Epithelial cell of proximal tubule (primary cell): Measurements from ENCODE around the gene SFMBT1. TPM values are rescaled to one million over a fixed set of nuclear protein-coding genes. Genes with fewer than 3 reads are reported as not detected.
A peak's percentile ranks its signal among the peaks of the same experiment; 100 is the strongest.
"Not testable (repeated sequence)": the region's sequence is repeated elsewhere in the genome, so short reads cannot be mapped to it uniquely, and the experiment has no call there.

Experiments used
- DNase-seq: peaks from one replicate; pipeline ENCODE4 v3.0.0-alpha.2; 2011; ENCODE audit warnings: low read depth
- H3K4me3 ChIP-seq: 2 replicates; pipeline ENCODE4 v1.5.1; 2011; ENCODE audit warnings: low read depth, mild to moderate bottlenecking, low read length
- total RNA-seq: library from RNA; depleted of rRNA; stranded (reverse); fragments of >200 nt; gene quantifications from 2 replicates; pipeline ENCODE4 v1.2.3, GENCODE V29; 2015
- TF ChIP-seq, protein P1 (sequence below): conservative IDR thresholded peaks from 2 replicates; pipeline ENCODE4 v1.5.1; 2012; ENCODE audit warnings: low read depth, mild to moderate bottlenecking, low read length

Gene SFMBT1
- total RNA-seq, 1 donor from 2014 or later, result 1.8 TPM

DNA sequence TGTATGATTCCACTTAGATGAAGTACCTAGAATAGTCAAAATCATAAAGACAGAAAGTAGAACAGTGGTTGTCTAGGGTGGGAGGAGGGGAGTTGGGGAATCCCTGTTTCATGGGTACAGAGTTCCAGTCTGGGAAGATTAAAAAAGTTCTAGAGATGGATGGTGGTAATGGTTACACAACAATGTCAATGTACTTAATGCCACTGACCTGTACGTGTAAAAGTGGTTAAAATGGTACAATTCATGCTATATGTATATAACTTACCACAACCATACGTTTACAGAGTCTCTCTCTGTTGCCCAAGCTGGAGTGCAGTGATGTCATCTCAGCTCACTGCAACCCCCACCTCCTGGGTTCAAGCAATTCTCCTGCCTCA, 6.5 kb downstream of the SFMBT1 start:
- DNase-seq, result no peak
- H3K4me3 ChIP-seq, result no peak overlapping the region
- TF ChIP-seq, protein P1, sequence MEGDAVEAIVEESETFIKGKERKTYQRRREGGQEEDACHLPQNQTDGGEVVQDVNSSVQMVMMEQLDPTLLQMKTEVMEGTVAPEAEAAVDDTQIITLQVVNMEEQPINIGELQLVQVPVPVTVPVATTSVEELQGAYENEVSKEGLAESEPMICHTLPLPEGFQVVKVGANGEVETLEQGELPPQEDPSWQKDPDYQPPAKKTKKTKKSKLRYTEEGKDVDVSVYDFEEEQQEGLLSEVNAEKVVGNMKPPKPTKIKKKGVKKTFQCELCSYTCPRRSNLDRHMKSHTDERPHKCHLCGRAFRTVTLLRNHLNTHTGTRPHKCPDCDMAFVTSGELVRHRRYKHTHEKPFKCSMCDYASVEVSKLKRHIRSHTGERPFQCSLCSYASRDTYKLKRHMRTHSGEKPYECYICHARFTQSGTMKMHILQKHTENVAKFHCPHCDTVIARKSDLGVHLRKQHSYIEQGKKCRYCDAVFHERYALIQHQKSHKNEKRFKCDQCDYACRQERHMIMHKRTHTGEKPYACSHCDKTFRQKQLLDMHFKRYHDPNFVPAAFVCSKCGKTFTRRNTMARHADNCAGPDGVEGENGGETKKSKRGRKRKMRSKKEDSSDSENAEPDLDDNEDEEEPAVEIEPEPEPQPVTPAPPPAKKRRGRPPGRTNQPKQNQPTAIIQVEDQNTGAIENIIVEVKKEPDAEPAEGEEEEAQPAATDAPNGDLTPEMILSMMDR, result no peak

DNA sequence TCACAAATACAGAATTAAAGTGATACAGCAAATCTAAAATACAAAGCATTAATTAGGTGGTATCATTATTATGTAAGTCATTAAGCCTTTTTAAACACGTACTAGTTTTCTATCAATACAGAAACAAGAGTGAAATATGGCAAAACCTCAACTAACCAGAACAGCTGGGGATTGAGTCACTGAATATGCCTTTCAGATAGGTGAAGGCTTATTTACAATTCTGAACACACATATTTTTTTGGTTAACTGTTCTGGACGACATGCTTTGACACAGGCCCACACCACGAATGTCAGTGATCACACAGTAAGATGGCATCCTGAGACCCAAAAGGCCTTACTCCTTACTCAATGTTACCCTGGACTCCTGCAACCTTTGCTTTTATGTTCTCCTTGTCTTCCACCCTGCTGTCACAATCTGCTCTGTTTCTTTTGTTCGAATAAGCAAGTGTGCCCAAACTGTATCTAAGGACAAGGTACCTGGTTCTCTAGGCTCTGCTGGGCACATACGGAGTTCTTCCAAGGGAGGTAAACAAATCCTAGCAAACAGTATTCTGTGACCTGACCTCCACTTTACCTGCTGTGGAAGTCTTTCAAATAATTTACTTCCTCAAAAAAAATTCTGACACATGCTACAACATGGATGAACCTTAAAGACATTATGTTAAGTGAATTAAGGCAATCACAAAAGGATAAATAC, 7.0 kb downstream of the SFMBT1 start:
- no peak overlapping the region for H3K4me3 ChIP-seq
- no peak for DNase-seq
- TF ChIP-seq, protein P1, result no peak

DNA sequence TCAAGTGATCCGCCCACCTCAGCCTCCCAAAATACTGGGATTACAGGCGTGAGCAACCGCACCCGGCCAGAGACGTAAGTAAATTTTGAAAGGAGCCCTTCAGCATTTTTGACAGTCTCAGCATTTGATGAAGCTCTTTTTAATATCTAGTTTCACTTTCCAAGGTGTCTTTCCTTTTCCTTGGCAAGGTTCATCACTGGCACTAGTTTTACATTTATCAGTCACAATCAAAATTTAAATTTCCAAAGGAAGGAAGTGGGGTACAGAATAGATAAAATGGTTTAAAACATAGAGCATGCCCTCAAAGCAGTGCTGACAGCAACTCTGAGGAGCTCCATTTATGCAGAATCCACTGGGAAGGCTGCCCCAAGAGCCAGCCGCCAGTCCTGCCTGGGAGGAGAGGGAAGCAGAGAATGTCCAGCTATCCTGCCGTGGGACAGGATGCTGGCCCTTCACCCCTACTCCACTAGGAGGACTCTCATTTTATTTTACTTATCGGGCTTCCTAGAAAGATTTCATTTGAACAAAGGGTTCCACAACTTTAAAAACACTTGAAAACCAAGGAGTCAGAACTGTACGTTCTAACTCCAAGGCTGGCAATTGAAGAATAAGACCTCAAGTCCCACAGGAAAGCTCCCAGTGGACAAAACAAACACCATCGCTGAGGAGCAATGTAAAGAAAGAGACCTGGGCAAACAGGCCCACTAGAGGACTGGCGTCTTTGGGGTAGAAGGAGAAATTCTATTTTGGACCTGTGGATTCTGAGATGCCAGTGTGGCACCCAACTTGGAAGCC, 9.9 kb downstream of the SFMBT1 start:
- no peak for DNase-seq
- H3K4me3 ChIP-seq, result no peak overlapping the region
- TF ChIP-seq, protein P1, result peak; percentile 11

DNA sequence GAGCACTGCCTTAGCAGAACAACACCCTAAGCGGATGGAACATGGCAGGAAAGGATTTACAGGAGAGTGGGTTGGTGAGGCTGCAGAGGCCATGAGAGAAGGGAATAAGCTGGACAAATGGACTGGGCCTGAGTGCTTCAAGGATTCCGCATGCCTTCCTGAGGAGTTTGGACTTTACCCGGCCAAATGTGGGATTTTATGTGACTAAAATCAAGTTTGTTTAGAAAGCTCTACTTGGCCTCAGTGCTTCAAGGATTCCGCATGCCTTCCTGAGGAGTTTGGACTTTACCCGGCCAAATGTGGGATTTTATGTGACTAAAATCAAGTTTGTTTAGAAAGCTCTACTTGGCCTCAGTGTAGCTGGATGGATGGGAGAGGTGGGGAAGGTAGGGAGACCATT, 10.9 kb downstream of the SFMBT1 start:
- not testable (repeated sequence) for DNase-seq, H3K4me3 ChIP-seq

DNA sequence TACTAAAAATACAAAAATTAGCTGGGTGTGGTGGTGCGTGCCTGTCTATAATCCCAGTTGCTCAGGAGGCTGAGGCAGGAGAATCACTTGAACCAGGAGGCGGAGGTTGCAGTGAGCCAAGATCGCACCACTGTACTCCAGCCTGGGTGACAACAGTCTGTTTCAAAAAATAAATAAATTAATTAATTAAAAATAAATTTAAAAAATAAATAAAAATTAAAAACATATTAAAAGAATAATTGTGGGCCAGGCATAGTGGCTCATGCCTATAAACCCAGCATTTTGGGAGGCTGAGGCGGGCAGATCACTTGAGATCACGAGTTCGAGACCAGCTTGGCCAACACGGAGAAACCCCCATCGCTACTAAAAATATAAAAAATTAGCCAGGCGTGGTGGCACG, 11.5 kb downstream of the SFMBT1 start:
- not testable (repeated sequence) for DNase-seq, H3K4me3 ChIP-seq

DNA sequence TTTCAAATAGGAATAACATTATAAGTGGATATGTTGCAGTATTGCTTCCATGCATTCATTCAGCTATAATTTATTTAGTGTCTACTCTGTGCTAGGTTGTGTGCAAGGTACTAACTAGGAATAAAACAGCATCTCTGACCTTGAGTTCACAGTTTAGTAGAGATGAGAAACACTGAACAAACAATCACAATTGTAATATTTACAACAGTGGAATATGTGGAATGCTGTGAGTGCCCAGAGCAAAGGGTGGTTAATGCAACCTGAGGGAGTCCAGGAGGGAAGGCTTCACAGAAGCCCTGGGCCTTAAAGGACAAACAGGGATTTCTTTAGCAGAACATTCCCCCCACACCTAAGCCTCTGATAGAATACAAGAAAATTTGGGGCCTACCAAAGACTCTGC, 13.3 kb downstream of the SFMBT1 start:
- H3K4me3 ChIP-seq, result no peak overlapping the region
- TF ChIP-seq, protein P1, result no peak
- no peak for DNase-seq

DNA sequence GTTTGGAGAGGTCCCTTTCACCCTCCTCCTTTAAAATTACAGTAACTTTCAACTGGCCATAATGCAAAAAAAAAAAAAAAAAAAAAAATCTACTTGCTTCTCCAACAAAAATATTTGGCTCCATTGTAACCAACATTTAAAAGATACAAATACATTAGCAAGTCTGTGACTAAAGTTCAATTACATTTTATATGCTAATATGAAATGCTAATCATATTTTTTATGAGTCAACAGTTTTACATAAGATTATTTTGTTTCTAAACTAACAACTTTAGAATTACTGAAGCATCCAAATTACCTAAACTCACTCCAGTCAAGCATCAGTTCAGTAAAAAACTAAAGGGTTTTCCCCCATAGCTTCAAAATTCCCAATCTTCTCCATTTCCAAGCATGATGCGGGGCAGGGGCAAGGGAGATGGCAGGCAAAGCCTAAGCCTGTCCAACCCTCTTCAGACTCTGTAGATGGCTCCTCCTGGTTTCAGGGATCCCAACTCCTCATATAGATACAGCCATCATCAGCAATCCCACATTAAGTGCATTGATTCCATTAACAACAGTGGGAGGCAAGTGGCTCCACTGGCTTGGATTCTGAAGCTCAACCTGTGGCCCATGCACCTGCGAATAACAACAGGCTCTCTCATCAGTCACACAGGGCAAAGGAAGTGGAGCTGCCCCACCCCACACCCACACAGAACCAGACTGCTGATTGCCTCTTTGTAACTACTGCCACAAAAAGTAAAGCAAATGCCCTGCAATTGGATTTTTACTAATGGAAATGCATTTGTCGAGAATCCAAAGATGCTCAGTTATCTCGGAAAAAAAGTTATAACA, 15.0 kb downstream of the SFMBT1 start:
- TF ChIP-seq, protein P1, result no peak
- DNase-seq, result no peak
- H3K4me3 ChIP-seq, result no peak overlapping the region
